ENCODE results near the gene OR4K2. TPM values are rescaled to one million over a fixed set of nuclear protein-coding genes. Genes with fewer than 3 reads are reported as not detected.
"Not testable (repeated sequence)": the region's sequence is repeated elsewhere in the genome, so short reads cannot be mapped to it uniquely, and the experiment has no call there.

The OR4K2 gene, protein sequence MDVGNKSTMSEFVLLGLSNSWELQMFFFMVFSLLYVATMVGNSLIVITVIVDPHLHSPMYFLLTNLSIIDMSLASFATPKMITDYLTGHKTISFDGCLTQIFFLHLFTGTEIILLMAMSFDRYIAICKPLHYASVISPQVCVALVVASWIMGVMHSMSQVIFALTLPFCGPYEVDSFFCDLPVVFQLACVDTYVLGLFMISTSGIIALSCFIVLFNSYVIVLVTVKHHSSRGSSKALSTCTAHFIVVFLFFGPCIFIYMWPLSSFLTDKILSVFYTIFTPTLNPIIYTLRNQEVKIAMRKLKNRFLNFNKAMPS
- total RNA-seq: not detected in 2 replicates

GRCh38 chr14:19874842-19875241 lies at the start of gene OR4K2:
Gene OR4K2, plus strand, starts transcription at chr14:19875142. Its CDS starts 1,126 bp downstream, at chr14:19876268.
- no peak for DNase-seq
- H3K36me3 Mint-ChIP-seq (ENCODE audit: low read depth): no peaks in the 10 kb centered on the region
- no peak within 1 kb of the TSS for H3K4me3 Mint-ChIP-seq
- H3K4me1 Mint-ChIP-seq: no peaks in the 10 kb centered on the region
- intact Hi-C loops (cut with micrococcal nuclease): no loop called here
- no peak within 1 kb of the TSS for H3K27ac Mint-ChIP-seq
- no peaks in the 10 kb centered on the region for H3K27me3 Mint-ChIP-seq
- no peaks in the 10 kb centered on the region for H3K9me3 Mint-ChIP-seq

- H3K4me3 Mint-ChIP-seq; H3K9me3 Mint-ChIP-seq; intact Hi-C loops (cut with micrococcal nuclease); DNase-seq; H3K27ac Mint-ChIP-seq; H3K36me3 Mint-ChIP-seq (ENCODE audit: low read depth); H3K4me1 Mint-ChIP-seq; H3K27me3 Mint-ChIP-seq: not testable (repeated sequence)
These were observed 47.2 kb upstream of the OR4K2 start for GRCh38 chr14:19827626-19828244.

- Mint-ChIP-seq H3K4me1 (no peaks in the 10 kb centered on the region), H3K27me3 (no peaks in the 10 kb centered on the region), H3K4me3 (no peak overlapping the region), H3K27ac (no peak overlapping the region), H3K36me3 (ENCODE audit: low read depth) (no peaks in the 10 kb centered on the region), H3K9me3 (no peaks in the 10 kb centered on the region)
- no peak for DNase-seq
- intact Hi-C loops (cut with micrococcal nuclease): no loop called here
These were observed 46.6 kb upstream of the OR4K2 start for GRCh38 chr14:19828314-19828713.

DNA sequence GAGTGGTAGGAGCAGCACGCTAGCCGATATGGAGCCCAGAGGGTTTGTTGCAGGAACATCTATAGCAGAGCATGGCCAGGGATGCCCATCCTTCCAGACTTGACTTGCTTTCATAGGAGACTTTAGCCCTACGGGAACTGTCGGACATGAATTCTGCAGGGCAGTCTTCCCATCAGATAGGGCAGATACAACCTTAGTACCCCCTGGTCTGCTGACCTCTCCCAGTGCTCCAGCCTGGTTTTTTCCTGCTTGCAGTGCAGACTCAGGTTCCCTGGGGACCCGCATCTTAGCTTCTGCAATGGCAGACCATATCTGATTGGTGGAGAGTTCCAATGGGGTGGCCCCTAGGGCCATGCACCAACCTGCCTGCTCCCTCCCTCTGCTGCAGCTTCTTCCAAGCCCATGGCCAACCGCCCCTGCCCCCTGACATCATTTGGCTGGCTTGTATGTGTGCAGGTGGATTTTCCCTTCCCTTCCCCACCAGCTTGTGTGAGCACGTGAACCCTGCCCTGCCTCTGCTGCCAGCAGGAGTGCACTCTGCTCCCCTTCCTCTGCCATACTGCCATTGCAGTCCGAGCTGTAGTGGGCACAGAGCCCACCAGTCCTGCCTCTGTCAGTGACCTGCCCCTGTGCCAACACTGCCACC lies 40.6 kb upstream of the OR4K2 start:
- H3K27ac Mint-ChIP-seq, DNase-seq, H3K4me1 Mint-ChIP-seq: not testable (repeated sequence)

GRCh38 chr14:19838433-19838832 lies 36.5 kb upstream of the OR4K2 start:
- Mint-ChIP-seq H3K9me3 (no peaks in the 10 kb centered on the region), H3K4me3 (no peak overlapping the region), H3K27me3 (no peaks in the 10 kb centered on the region), H3K36me3 (ENCODE audit: low read depth) (no peaks in the 10 kb centered on the region), H3K27ac (no peak overlapping the region), H3K4me1 (no peaks in the 10 kb centered on the region)
- no peak for DNase-seq
- intact Hi-C loops (cut with micrococcal nuclease): no loop called here

More for the DNA sequence above, 40.6 kb upstream of the OR4K2 start:
- H3K4me3 Mint-ChIP-seq; intact Hi-C loops (cut with micrococcal nuclease); H3K27me3 Mint-ChIP-seq; H3K9me3 Mint-ChIP-seq; H3K36me3 Mint-ChIP-seq (ENCODE audit: low read depth): not testable (repeated sequence)

DNA sequence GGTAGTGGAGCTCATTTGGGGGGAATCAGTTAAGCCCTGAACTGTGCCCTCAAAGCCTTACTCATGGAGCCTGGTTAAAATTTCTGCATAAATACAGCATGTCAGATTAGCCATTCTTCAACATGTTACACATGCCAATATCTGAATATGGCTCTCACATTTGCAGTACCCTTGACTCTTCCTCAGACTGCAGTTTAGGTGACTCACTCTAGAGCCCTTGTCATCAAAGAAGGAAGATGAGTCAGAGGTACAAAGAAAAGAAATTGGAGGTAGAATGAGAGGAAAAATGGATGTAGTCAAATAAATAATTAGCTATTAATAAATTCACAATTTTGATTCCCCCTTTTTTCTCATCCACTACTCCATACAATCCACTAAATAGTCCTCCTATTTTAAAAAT lies 23.6 kb upstream of the OR4K2 start:
- no peaks in the 10 kb centered on the region for H3K9me3 Mint-ChIP-seq
- H3K36me3 Mint-ChIP-seq (ENCODE audit: low read depth): no peaks in the 10 kb centered on the region
- no peaks in the 10 kb centered on the region for H3K4me1 Mint-ChIP-seq
- H3K27ac Mint-ChIP-seq: no peak overlapping the region
- no peak overlapping the region for H3K4me3 Mint-ChIP-seq
- no peaks in the 10 kb centered on the region for H3K27me3 Mint-ChIP-seq
- no peak for DNase-seq
- intact Hi-C loops (cut with micrococcal nuclease): no loop called here

DNA sequence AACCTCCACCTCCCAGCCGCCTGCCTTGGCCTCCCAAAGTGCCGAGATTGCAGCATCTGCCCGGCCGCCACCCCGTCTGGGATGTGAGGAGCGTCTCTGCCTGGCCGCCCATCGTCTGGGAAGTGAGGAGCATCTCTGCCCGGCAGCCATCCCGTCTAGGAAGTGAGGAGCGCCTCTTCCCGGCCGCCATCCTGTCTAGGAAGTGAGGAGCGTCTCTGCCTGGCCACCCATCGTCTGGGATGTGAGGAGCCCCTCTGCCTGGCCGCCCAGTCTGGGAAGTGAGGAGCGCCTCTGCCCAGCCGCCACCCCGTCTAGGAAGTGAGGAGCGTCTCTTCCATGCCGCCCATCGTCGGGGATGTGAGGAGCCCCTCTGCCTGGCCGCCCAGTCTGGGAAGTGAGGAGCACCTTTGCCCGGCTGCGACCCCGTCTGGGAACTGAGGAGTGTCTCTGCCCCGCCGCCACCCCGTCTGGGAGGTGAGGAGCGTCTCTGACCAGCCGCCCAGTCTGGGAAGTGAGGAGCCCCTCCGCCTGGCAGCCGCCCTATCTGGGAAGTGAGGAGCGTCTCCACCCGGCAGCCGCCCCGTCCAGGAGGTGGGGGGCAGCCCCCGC lies 8.8 kb upstream of the OR4K2 start:
- intact Hi-C loops (cut with micrococcal nuclease); H3K36me3 Mint-ChIP-seq (ENCODE audit: low read depth); H3K4me1 Mint-ChIP-seq; DNase-seq; H3K9me3 Mint-ChIP-seq; H3K27me3 Mint-ChIP-seq; H3K27ac Mint-ChIP-seq; H3K4me3 Mint-ChIP-seq: not testable (repeated sequence)

DNA sequence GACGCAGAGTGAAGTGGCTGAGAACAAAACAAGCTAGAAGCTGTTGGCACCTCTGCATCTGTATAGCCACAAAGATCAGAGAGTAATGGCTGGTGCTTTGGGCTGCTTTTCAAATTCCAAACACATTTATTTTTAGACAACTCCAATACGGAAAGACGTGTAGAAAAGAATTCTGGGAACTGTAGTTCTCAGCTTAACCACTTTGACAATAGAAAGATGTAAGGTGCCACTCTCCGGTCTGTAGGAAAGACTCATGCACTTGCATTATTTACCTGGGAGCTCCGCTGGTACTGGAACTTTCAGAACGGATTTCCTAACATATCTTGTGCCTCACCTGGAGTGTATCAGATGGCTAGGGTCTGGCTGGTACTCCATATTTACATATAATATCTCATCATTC lies 1.8 kb upstream of the OR4K2 start:
- intact Hi-C loops (cut with micrococcal nuclease): no loop called here
- Mint-ChIP-seq H3K4me3 (no peak overlapping the region), H3K36me3 (ENCODE audit: low read depth) (no peaks in the 10 kb centered on the region), H3K27me3 (no peaks in the 10 kb centered on the region), H3K9me3 (no peaks in the 10 kb centered on the region), H3K27ac (no peak overlapping the region), H3K4me1 (no peaks in the 10 kb centered on the region)
- DNase-seq: no peak

DNA sequence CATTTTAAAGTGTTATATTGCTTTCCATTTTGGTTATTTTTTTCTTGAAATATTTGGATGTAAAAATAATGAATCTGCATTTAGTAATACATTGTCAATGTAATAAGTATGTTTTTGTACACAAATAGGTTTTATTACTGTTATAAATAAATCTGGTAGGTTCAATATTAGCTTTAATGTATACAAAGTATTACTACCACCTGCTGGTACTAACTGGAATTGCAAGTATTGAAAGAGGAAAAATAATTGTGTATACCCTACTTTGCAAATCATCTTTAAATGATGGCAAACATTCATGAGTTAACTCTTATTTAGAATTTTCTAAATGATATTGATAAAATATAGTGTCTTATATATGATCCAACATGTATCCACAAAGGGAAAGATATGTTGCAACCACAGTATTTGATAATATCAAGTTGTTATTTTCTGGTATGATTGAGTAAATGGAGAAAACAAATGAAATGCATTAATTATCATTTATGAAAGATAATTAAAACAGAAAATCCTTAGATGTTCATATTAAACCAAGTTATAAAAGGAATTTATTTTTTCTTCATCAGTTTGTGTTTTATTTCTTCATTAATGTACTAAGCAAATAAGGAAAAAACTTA lies 3.2 kb downstream of the OR4K2 start:
- Mint-ChIP-seq H3K27me3 (no peaks in the 10 kb centered on the region), H3K27ac (no peak overlapping the region), H3K9me3 (no peaks in the 10 kb centered on the region), H3K4me1 (no peaks in the 10 kb centered on the region), H3K4me3 (no peak overlapping the region), H3K36me3 (ENCODE audit: low read depth) (no peaks in the 10 kb centered on the region)
- DNase-seq: no peak
- intact Hi-C loops (cut with micrococcal nuclease): no loop called here

DNA sequence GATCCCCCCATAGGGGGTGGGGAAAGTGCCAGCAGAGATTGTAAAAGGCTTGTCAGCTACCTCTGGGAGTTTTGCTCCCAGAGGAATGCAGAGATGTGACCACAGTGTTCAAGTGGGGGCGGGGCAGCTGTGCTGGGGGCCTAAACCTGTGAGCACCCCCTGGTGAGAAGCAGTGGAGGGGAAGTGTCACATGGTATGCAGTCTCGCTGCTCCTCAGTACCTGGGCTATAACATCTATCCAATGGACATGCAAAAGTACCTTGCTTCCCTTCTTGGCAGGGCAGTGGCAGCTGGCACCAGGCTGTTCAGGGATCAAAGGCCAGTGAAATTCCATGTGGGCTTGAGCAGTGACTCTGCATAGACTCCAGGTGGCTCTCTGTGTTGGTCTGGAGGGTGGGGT lies 20.3 kb downstream of the OR4K2 start:
- H3K4me1 Mint-ChIP-seq: no peaks in the 10 kb centered on the region
- peaks cover 32% of the 10 kb centered on the region for H3K9me3 Mint-ChIP-seq
- no peak for DNase-seq
- no peak overlapping the region for H3K4me3 Mint-ChIP-seq
- no peaks in the 10 kb centered on the region for H3K27me3 Mint-ChIP-seq
- H3K36me3 Mint-ChIP-seq (ENCODE audit: low read depth): no peaks in the 10 kb centered on the region
- intact Hi-C loops (cut with micrococcal nuclease): no loop called here
- no peak overlapping the region for H3K27ac Mint-ChIP-seq

DNA sequence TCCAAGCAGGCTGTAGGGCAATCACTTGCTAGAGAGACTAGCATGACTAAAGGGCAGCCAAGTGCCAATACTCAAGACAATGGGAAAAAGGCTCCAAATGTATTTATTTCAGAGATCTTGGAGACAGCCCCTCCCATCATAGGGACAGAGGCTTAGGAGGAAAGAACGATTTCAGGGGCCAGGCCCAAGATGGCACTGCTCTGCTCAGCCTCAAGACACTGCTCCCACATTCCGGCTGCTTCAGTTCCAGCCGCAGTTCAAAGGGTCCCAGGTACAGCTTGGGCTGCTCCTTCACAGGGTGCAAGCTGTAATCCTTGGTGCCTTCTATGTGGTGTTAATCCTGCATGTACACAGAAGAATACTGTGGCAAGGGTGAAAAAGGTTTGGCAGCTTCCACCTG lies 26.1 kb downstream of the OR4K2 start:
- Mint-ChIP-seq H3K27ac (no peak overlapping the region), H3K9me3 (peaks cover 12% of the 10 kb centered on the region), H3K27me3 (no peaks in the 10 kb centered on the region), H3K4me1 (no peaks in the 10 kb centered on the region), H3K36me3 (ENCODE audit: low read depth) (no peaks in the 10 kb centered on the region), H3K4me3 (no peak overlapping the region)
- intact Hi-C loops (cut with micrococcal nuclease): no loop called here
- no peak for DNase-seq

- Mint-ChIP-seq H3K9me3 (peaks cover 9% of the 10 kb centered on the region), H3K4me1 (no peaks in the 10 kb centered on the region), H3K36me3 (ENCODE audit: low read depth) (no peaks in the 10 kb centered on the region), H3K27ac (no peak overlapping the region), H3K27me3 (no peaks in the 10 kb centered on the region), H3K4me3 (no peak overlapping the region)
- DNase-seq: no peak
- intact Hi-C loops (cut with micrococcal nuclease): no loop called here
These were observed 27.5 kb downstream of the OR4K2 start for GRCh38 chr14:19902409-19902808.

GRCh38 chr14:19906665-19907064 lies 31.7 kb downstream of the OR4K2 start:
- Mint-ChIP-seq H3K36me3 (ENCODE audit: low read depth) (no peaks in the 10 kb centered on the region), H3K4me1 (no peaks in the 10 kb centered on the region), H3K27me3 (no peaks in the 10 kb centered on the region), H3K27ac (no peak overlapping the region), H3K9me3 (peaks cover 12% of the 10 kb centered on the region), H3K4me3 (no peak overlapping the region)
- intact Hi-C loops (cut with micrococcal nuclease): no loop called here
- DNase-seq: no peak

- no peak for DNase-seq
- Mint-ChIP-seq H3K27ac (no peak overlapping the region), H3K4me3 (no peak overlapping the region), H3K36me3 (ENCODE audit: low read depth) (no peaks in the 10 kb centered on the region), H3K27me3 (no peaks in the 10 kb centered on the region), H3K4me1 (no peaks in the 10 kb centered on the region), H3K9me3 (peaks cover 15% of the 10 kb centered on the region)
- intact Hi-C loops (cut with micrococcal nuclease): no loop called here
These were observed 36.2 kb downstream of the OR4K2 start for GRCh38 chr14:19911114-19911513.
